ENCODE measurements around the gene SLC38A9. TPM values are rescaled to one million over a fixed set of nuclear protein-coding genes. Genes with fewer than 3 reads are reported as not detected.

SLC38A9 gene
- polyA plus RNA-seq, 1 donor (not counting 4 experiments of a cell fraction or from before 2014, with no cell fraction given): 43.3 TPM

DNA sequence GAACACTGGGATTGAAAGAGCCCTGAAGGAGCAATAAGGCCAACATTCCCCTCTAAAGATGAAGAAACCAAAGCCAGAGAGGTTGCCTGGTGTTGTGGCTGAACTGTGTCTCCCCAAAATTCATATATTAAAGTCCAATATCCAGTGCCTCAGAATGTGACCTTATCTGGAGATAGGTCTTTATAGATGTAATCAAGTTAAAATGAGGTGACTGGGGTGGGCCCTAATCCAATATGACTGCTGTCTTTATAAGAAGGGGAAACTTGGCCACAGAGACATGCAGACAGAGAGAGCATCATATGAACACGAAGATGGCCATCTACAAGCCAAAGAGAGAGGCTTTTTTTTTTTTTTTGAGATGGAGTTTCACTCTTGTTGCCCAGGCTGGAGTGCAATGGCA is 110.5 kb downstream of the SLC38A9 start:
- no peak overlapping the region for H3K27ac ChIP-seq (ENCODE audit: control insufficient read depth, insufficient read depth, low read length)
- no peaks in the 10 kb centered on the region for H4K20me1 ChIP-seq (ENCODE audit: control insufficient read depth, extremely low read depth, insufficient read depth, low read length)
- FAIRE-seq (no peak), DNase-seq (ENCODE audit: low read depth, low spot score) (no peak)
- H3K9ac ChIP-seq (ENCODE audit: control insufficient read depth, extremely low read depth, insufficient read depth, low read length): no peak overlapping the region
- H2AFZ ChIP-seq (ENCODE audit: control insufficient read depth, low read length): peak overlapping the region; percentile 84
- no peak for TF ChIP-seq EZH2 (IDR thresholded peaks at IDR 0.05; ENCODE audit: low read length)
- TF ChIP-seq, protein P1, sequence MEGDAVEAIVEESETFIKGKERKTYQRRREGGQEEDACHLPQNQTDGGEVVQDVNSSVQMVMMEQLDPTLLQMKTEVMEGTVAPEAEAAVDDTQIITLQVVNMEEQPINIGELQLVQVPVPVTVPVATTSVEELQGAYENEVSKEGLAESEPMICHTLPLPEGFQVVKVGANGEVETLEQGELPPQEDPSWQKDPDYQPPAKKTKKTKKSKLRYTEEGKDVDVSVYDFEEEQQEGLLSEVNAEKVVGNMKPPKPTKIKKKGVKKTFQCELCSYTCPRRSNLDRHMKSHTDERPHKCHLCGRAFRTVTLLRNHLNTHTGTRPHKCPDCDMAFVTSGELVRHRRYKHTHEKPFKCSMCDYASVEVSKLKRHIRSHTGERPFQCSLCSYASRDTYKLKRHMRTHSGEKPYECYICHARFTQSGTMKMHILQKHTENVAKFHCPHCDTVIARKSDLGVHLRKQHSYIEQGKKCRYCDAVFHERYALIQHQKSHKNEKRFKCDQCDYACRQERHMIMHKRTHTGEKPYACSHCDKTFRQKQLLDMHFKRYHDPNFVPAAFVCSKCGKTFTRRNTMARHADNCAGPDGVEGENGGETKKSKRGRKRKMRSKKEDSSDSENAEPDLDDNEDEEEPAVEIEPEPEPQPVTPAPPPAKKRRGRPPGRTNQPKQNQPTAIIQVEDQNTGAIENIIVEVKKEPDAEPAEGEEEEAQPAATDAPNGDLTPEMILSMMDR (optimal IDR thresholded peaks at IDR 0.05 in 1 of 3, IDR thresholded peaks at IDR 0.05 in 1 of 3, conservative IDR thresholded peaks at IDR 0.05 in 1 of 3; ENCODE audit: extremely low read depth in 1 of 3, insufficient read depth in 2 of 3, low read length in 3 of 3): no peak
- no peaks in the 10 kb centered on the region for H3K27me3 ChIP-seq (ENCODE audit: control insufficient read depth, extremely low read depth, insufficient read depth, low read length)
- peaks cover 35% of the 10 kb centered on the region for H3K4me1 ChIP-seq (ENCODE audit: control insufficient read depth, extremely low read depth, insufficient read depth, low read length)
- H3K9me3 ChIP-seq (ENCODE audit: control insufficient read depth, low read depth, low read length): no peaks in the 10 kb centered on the region
- H3K4me2 ChIP-seq (ENCODE audit: control insufficient read depth, extremely low read depth, insufficient read depth, low read depth, low read length): peak overlapping the region; percentile 72
- dilution Hi-C loops (cut with MboI; ENCODE audit: extremely low pct_ligation_motif_present, low sequenced_read_pairs): no loop called here
- H3K79me2 ChIP-seq (ENCODE audit: control insufficient read depth, insufficient read depth, low read length): no peaks in the 10 kb centered on the region
- H3K36me3 ChIP-seq (ENCODE audit: control insufficient read depth in 2 of 2, extremely low read depth in 1 of 2, insufficient read depth in 2 of 2, low read length in 2 of 2): no peaks in the 10 kb centered on the region
- no peaks in the 10 kb centered on the region for H3K9me1 ChIP-seq (ENCODE audit: control insufficient read depth, extremely low read depth, insufficient read depth, low read length)
- H3K4me3 ChIP-seq (ENCODE audit: control insufficient read depth in 2 of 3, extremely low read depth in 1 of 3, insufficient read depth in 2 of 3, low read depth in 1 of 3, low read length in 3 of 3): no peak overlapping the region

DNA sequence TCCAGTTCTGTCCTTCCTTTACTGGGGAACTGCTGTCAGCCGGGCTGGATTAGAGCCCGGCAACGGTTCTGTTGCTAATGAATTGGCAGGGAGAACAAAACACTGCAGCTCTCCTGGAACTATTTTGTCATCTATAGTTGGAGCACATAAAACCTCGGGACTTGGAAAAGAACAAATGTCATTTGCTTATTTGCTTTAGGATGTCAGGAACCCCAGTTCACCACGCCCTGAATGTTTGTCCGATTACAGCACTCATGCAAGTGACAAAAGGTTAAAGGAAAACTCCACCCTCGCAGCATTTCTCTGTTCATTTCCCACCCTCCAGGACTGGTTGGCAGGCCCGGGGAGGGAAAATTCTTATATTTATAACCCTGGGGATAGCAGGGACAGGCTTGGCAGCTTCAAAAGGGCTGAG is 110.9 kb downstream of the SLC38A9 start:
- peak overlapping the region; percentile 72 for H3K4me2 ChIP-seq (ENCODE audit: control insufficient read depth, extremely low read depth, insufficient read depth, low read depth, low read length)
- no peak for TF ChIP-seq EZH2 (IDR thresholded peaks at IDR 0.05; ENCODE audit: low read length)
- no peak overlapping the region for H3K9ac ChIP-seq (ENCODE audit: control insufficient read depth, extremely low read depth, insufficient read depth, low read length)
- H3K27ac ChIP-seq (ENCODE audit: control insufficient read depth, insufficient read depth, low read length): no peak overlapping the region
- no peak for DNase-seq (ENCODE audit: low read depth, low spot score)
- H4K20me1 ChIP-seq (ENCODE audit: control insufficient read depth, extremely low read depth, insufficient read depth, low read length): no peaks in the 10 kb centered on the region
- dilution Hi-C loops (cut with MboI; ENCODE audit: extremely low pct_ligation_motif_present, low sequenced_read_pairs): no loop called here
- no peaks in the 10 kb centered on the region for H3K36me3 ChIP-seq (ENCODE audit: control insufficient read depth in 2 of 2, extremely low read depth in 1 of 2, insufficient read depth in 2 of 2, low read length in 2 of 2)
- no peaks in the 10 kb centered on the region for H3K79me2 ChIP-seq (ENCODE audit: control insufficient read depth, insufficient read depth, low read length)
- FAIRE-seq: peak; percentile 9
- no peaks in the 10 kb centered on the region for H3K9me3 ChIP-seq (ENCODE audit: control insufficient read depth, low read depth, low read length)
- no peaks in the 10 kb centered on the region for H3K9me1 ChIP-seq (ENCODE audit: control insufficient read depth, extremely low read depth, insufficient read depth, low read length)
- peaks cover 35% of the 10 kb centered on the region for H3K4me1 ChIP-seq (ENCODE audit: control insufficient read depth, extremely low read depth, insufficient read depth, low read length)
- peak overlapping the region in 1 of 3 experiments; percentile 24 for H3K4me3 ChIP-seq (ENCODE audit: control insufficient read depth in 2 of 3, extremely low read depth in 1 of 3, insufficient read depth in 2 of 3, low read depth in 1 of 3, low read length in 3 of 3)
- no peaks in the 10 kb centered on the region for H3K27me3 ChIP-seq (ENCODE audit: control insufficient read depth, extremely low read depth, insufficient read depth, low read length)
- peak overlapping the region; percentile 84 for H2AFZ ChIP-seq (ENCODE audit: control insufficient read depth, low read length)

Data from keratinocyte (primary cell).